HG02623 (cell line): ENCODE measurements around the gene PRSS21.

Source experiments
- ATAC-seq: cut with Tn5 transposase; IDR thresholded peaks from one replicate; pipeline ENCODE4 v1.9.1; 2021; ENCODE audit warnings: moderate library complexity; ENCODE audit not compliant: unreplicated experiment

PRSS21 gene

GRCh38 chr16:2779978-2780898 is 36.8 kb upstream of the PRSS21 start:
- no peak for ATAC-seq

DNA sequence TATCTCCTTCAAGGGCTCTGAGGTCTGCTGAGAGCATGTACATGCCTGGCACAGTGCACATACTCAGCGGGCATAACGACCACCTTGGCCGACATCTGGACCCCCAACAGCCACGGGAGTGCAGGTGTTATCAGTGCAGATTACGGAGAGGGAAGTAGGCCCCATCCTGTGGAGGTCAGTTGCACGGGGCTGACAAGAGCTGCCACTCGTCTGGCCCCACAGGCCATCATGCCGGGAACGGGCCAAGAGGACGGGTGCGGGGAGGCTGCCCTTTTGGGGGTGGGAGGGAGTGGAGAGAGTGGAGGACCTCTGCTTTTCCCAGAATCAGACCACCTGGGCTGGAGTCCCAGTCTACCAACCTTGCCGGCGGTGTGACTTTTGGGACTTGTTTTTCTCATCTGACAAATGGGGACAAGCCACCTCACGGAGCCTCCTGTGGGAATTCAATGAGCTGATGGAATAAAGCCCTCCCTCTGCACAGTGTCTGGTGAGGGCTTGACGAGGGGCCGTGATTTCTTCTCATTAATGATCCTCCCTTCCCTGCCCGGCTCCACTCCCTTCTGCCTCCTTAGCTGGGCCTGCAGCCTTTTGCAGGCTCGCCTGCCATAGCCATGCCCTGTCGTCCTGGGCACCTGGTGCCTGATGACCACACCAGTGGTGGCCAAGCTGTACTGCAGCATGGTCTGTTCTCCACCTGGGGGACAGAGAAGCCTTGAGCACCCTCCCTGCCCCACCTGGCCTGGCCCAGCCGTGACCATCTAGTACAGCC is 34.3 kb upstream of the PRSS21 start:
- ATAC-seq: no peak

DNA sequence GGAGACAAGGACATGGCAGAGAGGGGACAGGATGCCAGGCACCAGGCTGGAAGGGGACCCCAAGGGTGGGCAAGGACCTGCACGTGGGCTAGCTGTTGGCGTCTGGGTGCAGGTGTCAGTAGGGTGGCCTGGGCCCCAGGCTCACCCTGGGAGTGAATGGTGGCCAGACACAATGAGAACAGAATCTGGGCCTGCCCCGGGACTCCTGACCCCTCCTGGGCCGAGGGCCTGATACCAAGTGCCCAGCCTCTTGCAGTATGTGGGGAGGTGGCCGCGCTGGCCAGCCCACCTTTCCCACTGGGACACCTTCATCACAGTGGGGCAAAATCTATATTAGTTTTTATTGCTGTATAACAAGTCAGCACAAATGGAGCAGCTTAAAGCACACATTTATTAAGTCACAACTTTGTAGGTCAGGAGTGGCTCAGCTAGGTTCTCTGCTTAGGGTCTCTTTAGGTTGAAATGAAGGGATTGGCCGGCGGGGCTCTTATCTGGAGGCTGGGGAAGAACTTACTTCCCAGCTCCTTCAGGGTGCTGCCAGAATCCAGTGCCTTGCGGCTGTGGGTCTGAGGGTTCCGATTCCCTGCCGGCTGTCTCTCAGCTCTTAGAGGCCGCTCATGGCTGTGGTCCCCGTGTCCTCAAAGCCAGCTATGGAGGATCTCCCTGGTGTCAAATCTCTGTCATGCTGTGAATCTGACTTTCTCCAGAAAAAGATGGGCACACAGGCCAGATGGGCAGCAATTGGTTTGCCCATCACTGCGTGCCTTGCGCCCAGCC is 33.3 kb upstream of the PRSS21 start:
- ATAC-seq: no peak

GRCh38 chr16:2784358-2785100 is 32.5 kb upstream of the PRSS21 start:
- no peak for ATAC-seq

DNA sequence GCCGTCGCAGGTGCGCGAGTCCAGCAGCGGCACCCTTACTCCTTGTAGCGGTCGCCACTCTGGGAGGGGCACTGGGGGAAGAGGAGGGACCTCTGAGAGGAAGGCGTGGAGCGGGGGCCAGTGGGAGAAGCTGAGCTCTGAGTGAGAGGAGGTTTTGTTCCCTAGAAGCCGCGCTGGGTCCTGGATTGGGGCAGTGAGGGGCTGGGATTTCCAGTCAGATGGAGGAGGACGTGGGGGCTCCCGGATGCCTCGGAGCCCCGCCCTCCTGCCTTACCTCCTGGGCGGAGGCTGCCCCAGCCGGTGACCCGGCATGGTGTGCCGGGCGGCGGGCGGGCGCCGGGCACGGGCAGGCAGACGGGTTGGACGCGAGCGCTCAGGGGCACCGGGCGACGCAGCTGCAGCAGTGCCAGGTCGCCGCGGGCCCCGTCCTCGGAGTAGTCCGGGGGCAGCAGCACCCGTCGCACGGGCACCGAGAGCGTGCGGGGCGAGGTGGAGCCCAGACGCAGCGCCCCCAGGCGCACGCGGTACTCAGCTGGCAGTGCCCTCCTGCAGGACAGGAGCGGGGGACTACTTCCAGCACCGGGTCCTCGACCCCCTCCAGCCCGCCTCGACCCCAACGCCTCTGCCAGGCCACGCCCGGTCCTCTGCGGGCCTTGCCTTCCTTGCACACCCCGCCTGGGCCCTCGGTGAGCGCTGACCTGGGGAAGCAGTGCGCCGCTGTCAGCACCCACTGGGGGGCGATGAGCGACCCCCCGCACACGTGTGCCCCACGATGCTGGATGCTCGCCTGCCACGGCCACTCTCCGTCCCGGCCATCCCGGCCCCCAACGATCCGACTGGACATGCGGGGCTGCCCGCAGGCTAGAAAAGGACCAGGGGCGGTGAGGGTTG is 31.7 kb upstream of the PRSS21 start:
- no peak for ATAC-seq

DNA sequence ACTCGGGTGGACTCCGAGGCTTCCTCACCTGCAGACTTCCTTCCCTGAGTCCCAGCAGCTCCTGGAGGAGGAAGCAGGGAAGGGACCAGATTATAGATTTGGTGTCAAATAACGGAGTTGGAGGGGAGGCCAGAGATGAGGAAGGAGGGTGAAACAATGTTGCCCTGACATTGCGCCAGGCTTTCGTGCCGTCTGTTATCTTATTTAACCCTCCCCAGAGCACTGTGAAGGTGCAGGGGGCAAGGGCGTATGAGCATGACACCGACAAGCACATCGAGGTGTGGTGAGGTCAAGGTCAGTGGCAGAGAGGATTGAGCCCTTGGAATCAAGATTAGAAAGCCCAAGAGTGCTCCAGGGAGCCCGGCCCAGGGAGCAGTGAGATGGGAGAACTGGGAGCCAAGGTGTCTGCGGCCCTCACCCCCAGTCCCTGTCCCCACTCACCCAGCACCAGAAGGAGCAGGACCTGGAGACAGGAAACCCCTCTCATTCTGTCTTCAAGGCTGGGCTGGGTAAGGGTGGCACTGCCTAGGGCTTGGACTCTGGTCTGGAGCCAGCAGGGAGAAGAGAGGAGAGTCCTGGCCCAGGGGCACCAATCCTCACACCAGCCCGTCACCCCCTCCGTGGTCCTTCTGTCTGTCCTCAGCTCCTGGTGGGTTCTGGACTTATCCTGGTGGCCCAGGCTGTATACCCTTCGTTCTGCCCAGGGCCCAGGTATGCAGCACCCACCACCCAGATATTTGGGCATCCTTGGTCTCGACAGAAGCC is 30.8 kb upstream of the PRSS21 start:
- ATAC-seq: no peak

- no peak for ATAC-seq
Observed at GRCh38 chr16:2786826-2787151, 30.2 kb upstream of the PRSS21 start.

DNA sequence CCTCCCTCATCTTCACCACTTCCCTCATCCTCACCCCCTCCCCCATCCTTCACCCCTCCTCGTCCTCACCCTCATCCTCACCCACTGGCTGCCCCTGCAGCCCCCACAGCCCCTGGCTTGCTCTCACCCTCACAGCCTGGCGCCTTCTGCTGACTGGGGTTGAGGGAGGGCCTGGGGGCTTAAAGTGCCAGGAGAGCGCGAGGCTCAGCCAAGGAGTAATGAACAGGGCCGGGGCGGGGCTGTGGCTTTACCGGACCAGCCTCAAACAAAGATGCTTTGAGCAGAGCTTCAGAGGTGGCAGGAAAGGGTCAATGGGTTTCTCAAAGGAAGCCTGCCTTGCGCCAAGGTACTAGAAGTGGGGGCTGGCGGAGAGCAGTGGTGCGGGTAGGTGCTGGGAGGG is 29.6 kb upstream of the PRSS21 start, which contains the start of gene PRSS33:
Gene PRSS33, minus strand, starts transcription at position 155 of the 400 bp plus-strand sequence. CDS start 1,013 bp downstream, outside the sequence.
- no peak for ATAC-seq

- ATAC-seq: no peak
Observed at GRCh38 chr16:2787961-2788360, 29.1 kb upstream of the PRSS21 start.

- no peak for ATAC-seq
Observed at GRCh38 chr16:2790631-2791030, 26.4 kb upstream of the PRSS21 start.

GRCh38 chr16:2791174-2791573 is 25.9 kb upstream of the PRSS21 start:
- ATAC-seq: no peak

- no peak for ATAC-seq
Observed at GRCh38 chr16:2792940-2793339, 24.1 kb upstream of the PRSS21 start.

DNA sequence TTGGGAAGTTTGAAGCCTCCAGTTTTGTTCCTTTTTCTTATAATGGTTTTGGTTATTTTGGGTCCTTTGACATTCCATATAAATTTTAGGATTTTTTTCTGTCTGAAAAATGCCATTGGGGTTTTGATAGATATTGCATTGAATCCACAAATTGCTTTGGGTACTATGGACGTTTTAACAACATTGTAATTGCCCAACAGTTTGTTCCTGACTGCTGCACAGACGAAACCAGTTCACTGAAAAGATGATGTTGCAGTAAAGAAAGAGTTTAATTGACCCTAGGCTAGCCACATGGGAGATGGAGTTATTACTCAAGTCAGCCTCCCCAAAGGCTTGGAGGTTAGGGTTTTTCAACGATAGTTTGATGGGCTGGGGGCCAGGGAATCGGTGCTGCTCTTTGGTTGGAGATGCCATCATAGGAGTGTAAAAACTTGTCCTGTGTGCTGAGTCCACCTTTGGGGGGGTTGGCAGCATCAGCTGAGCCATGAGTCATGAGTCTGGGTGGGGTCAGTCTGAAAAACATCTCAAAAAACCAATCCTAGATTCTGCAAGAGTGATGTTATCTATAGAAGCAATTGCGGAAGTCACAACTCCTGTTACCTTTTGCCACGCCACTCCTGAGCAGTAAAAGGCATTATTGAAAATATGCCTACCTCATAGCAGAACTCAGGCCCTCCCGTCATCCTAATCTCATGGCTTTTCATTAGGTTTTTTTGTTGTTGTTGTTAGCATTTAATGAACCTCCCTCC is 21.5 kb upstream of the PRSS21 start:
- no peak for ATAC-seq

DNA sequence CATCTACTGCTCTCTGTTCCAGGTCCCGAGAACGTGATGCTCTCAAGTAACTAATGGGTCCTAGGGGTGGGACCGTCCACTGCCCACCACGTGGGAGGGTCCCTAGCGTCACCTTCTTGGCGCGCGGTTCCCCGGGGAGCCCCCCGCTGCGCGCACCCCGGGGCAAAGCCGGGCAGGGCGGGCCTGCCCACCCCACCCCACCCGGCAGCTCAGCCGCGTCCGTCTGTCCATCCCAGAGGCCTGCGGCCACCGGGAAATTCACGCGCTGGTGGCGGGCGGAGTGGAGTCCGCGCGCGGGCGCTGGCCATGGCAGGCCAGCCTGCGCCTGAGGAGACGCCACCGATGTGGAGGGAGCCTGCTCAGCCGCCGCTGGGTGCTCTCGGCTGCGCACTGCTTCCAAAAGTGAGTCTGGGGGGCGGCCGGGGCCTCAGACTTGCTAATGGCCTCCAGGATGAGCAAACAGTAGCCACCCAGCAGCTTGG is 18.3 kb upstream of the PRSS21 start:
- ATAC-seq: no peak

DNA sequence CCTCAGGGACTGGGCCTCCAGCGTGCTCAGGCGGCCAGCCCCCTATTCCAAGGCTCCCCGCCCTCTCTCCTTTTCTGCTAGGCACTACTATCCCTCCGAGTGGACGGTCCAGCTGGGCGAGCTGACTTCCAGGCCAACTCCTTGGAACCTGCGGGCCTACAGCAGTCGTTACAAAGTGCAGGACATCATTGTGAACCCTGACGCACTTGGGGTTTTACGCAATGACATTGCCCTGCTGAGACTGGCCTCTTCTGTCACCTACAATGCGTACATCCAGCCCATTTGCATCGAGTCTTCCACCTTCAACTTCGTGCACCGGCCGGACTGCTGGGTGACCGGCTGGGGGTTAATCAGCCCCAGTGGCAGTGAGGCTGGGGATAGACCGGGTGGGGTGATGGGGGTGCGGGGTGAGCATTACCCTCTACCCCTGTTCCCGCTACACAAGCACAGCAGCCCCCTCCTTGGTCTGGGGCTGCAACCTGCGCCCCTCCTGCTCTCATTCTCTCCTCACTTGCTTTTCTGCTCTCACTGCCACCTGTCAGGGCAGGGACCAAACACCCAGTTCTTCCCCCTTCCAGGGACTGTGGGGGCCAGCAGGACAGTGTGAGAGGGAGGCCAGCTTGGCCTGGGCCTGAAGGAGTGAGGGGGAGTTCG is 17.7 kb upstream of the PRSS21 start:
- no peak for ATAC-seq

GRCh38 chr16:2799859-2800226 is 17.2 kb upstream of the PRSS21 start:
- ATAC-seq: no peak

DNA sequence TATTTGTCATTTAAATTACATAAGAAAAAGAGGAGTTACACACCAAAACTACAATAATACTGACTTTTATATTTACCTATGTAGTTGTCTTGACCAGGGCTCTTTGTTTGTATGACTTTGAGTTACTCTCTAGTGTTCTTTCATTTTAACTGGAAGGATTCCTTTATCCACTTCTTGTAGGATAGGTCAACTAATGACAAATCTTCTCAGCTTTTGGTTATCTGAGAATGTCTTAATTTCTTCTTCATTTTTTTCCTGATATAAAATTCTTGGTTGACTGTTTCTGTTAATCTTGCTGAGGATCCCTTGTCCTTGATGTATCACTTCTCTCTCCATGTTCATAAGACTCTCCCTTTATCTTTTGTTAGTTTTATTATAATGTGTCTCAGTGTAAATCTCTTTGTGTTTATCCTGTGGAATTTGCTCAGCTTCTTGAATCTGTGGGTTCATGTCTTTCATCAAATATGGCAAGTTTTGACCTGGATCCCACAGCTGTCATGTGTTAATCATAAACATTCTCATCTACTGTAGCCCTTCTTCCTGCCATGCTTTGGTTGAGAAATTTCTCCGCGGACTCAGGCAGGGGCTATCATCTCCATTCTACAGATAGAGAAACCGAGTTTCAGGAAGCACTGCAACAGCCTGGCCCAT is 13.4 kb upstream of the PRSS21 start:
- no peak for ATAC-seq
